Activated CD8-positive, alpha-beta memory T cell treated with anti-CD3 and anti-CD28 coated beads, Interleukin-2, amount 50 U/mL, for 24 hours (primary cell): ENCODE data around the gene HTR3E.
"Not testable (repeated sequence)": the region's sequence is repeated elsewhere in the genome, so short reads cannot be mapped to it uniquely, and the experiment has no call there.

Experiments used
- DNase-seq: peaks from one replicate; pipeline ENCODE4 v3.0.0-alpha.2; 2020; ENCODE audit errors: extremely low read depth

The HTR3E gene, protein sequence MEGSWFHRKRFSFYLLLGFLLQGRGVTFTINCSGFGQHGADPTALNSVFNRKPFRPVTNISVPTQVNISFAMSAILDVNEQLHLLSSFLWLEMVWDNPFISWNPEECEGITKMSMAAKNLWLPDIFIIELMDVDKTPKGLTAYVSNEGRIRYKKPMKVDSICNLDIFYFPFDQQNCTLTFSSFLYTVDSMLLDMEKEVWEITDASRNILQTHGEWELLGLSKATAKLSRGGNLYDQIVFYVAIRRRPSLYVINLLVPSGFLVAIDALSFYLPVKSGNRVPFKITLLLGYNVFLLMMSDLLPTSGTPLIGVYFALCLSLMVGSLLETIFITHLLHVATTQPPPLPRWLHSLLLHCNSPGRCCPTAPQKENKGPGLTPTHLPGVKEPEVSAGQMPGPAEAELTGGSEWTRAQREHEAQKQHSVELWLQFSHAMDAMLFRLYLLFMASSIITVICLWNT

GRCh38 chr3:184096811-184097383, at the start of gene HTR3E:
Gene HTR3E, plus strand, starts transcription at chr3:184097064. Its CDS starts 466 bp downstream, at chr3:184097530.
- no peak for DNase-seq

- no peak for DNase-seq
These were observed 46.5 kb upstream of the HTR3E start for GRCh38 chr3:184050217-184050847.

- no peak for DNase-seq
These were observed 44.1 kb upstream of the HTR3E start, which contains the start of gene HTR3C for GRCh38 chr3:184052767-184053166. Gene HTR3C, plus strand, starts transcription at chr3:184053047. Its CDS starts 34 bp downstream, at chr3:184053081.

DNA sequence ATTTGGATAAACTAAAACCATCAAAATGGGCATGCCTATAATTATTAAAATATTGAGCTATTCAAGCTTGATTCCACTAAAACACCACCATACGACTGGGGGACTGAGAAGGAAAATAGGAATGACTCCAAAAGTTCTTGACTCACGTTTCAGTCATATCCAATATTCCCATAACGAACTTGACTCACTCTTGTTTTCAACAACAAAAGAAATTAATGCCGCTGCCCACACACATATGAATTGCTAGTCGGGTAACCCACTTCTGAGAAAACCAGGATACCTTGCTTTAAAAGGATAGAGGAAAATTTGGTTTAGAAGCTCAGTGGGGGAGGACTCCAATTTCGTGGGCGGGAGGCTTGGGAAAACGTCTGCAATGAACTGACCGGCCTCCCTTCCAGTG, 38.8 kb upstream of the HTR3E start:
- no peak for DNase-seq

GRCh38 chr3:184059424-184059823, 37.4 kb upstream of the HTR3E start:
- no peak for DNase-seq

DNA sequence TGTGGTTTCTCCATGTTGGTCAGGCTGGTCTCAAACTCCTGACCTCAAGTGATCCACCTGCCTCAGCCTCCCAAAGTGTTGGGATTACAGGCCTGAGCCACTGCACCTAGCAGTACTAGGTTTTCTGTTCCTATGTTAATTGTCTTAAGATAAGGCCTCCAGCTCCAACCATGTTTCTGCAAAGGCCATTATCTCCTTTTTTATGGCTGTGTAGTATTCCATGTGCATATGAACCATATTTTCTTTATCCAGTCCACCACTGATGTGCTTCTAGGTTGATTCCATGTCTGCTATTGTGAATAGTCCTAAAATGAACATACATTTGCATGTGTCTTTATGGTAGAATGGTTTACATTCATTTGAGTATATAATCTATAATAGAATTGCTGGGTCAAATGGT, 34.2 kb upstream of the HTR3E start:
- DNase-seq: no peak

GRCh38 chr3:184066211-184066610, 30.7 kb upstream of the HTR3E start:
- DNase-seq: no peak

GRCh38 chr3:184067573-184068055, 29.2 kb upstream of the HTR3E start:
- DNase-seq: no peak

GRCh38 chr3:184068344-184068743, 28.5 kb upstream of the HTR3E start:
- no peak for DNase-seq

- DNase-seq: not testable (repeated sequence)
These were observed 25.7 kb upstream of the HTR3E start for GRCh38 chr3:184071142-184071541.

- DNase-seq: no peak
These were observed 23.2 kb upstream of the HTR3E start for GRCh38 chr3:184073621-184074020.

GRCh38 chr3:184075901-184076300, 21.0 kb upstream of the HTR3E start:
- DNase-seq: no peak

DNA sequence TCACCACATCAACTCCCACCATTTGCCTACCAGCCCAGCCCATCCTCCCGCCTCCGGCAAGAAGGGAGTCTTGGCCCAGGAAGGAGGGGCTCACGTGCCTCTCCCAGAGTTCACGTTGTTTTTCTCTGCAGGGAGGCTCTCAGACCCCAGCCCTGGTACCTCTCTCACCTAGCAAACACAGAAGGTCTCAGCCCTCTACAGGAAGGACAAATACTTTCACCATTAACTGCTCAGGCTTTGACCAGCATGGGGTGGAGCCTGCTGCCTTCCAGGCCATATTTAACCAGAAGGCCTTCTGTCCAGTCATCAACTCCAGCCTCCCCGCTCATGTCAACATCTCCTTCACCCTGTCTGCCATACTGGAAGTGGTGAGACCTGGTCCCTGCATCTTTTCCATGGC, 19.0 kb upstream of the HTR3E start:
- no peak for DNase-seq

DNA sequence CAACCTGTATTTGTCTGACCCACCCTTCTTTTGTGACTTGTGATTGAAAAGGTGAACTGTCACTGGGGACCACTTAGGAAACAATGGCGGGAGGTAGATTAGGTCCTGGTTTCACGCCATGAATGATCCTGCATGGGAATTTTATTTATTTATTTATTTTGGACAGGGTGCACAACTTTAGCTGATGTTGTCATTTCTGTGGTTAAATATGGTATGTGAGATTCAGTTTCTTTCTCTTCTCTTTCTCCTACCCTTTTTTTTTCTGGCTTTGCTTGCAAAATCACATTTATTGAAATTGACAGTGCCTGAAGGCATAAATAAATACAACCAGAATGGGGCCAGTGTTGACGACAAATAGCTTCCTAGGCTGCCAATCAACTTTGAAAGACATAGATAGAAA, 18.0 kb upstream of the HTR3E start:
- no peak for DNase-seq

GRCh38 chr3:184081116-184081830, 15.6 kb upstream of the HTR3E start:
- DNase-seq: no peak

DNA sequence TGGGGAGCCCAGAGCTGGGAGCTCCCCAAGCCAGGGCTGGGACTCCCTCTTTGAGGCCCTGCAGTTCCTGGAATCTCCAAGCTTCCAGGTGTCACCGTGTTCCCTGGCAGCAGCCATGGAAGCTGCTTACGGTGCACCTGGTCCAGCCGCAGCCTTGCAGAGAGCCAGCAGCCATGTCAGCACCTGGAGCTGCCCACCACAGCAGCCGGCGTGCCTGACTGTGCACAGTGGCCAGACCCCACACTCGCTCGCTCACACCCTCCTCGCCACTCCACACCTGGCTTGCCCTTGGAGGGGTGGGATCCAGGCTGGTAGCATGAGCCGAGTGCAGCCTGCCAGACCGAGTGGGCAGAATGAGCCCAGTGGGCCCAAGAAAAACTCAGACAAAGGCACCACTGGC, 14.8 kb upstream of the HTR3E start:
- no peak for DNase-seq

DNA sequence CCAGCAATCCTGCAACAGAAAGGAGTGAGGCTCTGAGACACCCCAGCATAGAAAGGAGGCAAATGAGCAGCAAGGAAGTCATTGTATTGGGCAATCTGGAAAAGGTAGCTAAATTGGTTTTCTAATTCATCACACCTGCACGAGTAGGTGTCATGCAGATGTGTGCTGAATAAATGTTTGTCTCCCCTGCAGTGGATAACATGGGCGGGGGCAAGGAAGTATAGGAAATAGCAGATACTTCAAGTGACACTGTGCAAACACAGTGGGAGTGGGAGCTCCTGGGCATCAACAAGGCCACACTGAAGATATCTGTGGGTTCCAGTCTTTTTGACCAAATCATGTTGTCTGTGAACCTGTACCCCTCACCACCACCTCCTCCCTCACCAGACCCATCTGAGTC, 14.4 kb upstream of the HTR3E start:
- no peak for DNase-seq

GRCh38 chr3:184085389-184085852, 11.4 kb upstream of the HTR3E start:
- DNase-seq: no peak

- no peak for DNase-seq
These were observed 4.7 kb upstream of the HTR3E start for GRCh38 chr3:184092199-184092598.

DNA sequence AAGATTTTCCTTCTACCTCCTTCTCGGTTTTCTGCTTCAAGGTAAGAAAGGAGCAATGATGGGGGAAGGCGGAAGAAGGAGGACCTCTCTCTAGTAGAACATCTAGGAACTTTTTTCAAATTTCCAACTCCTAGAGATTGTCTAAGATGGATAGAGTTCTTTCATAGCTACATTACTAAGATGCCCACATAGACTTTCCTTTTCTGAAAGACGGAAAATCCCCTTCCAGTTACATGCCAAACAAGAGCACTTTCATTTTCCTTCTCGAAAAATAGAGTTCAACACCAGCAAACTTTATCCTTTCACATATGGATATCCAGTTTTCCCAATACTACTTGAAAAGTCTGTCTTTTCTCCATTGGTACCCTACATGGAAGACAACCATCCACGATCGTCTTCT, 692 bp downstream of the HTR3E start:
- no peak for DNase-seq

GRCh38 chr3:184099806-184100686, 3.2 kb downstream of the HTR3E start:
- DNase-seq: no peak
